Measurements from ENCODE around the gene TMEM129. TPM values are rescaled to one million over a fixed set of nuclear protein-coding genes. Genes with fewer than 3 reads are reported as not detected.

Gene TMEM129
- total RNA-seq, 2 donors from 2014 or later, result 73.7 to 81.7 TPM

GRCh38 chr4:1746919-1747602 is 25.9 kb upstream of the TMEM129 start:
- H3K4me3 ChIP-seq, result no peak overlapping the region
- peaks cover 4% of the 10 kb centered on the region for H3K27me3 ChIP-seq (replicated peaks; ENCODE audit: insufficient read depth)
- no peak for TF ChIP-seq POLR2AphosphoS5 (IDR thresholded peaks at IDR 0.05)
- 74% methylated on average over 25 of the region's 33 CpGs for WGBS
- H3K4me1 ChIP-seq (replicated peaks), result peaks cover 5% of the 10 kb centered on the region
- no peak for DNase-seq (ENCODE audit: low spot score)
- H3K9me3 ChIP-seq, result no peaks in the 10 kb centered on the region
- intact Hi-C loops (cut with DNase I), result loop anchor here (5.0 kb wide), 2 partner anchors 65 to 150 kb away; no protein-coding TSS in a partner anchor
- H3K27ac ChIP-seq, result no peak overlapping the region
- H3K36me3 ChIP-seq, result no peaks in the 10 kb centered on the region

- DNase-seq (ENCODE audit: low spot score), result peak; percentile 64
- intact Hi-C loops (cut with DNase I), result loop anchor here (5.0 kb wide), 2 partner anchors 66 to 151 kb away; no protein-coding TSS in a partner anchor
Observed at GRCh38 chr4:1746265-1746691, 25.2 kb upstream of the TMEM129 start.

GRCh38 chr4:1745697-1746096 is 24.6 kb upstream of the TMEM129 start:
- Histone ChIP-seq H3K27ac (no peak overlapping the region), H3K36me3 (no peaks in the 10 kb centered on the region), H3K9me3 (no peaks in the 10 kb centered on the region), H3K4me3 (no peak overlapping the region), H3K4me1 (replicated peaks) (peaks cover 5% of the 10 kb centered on the region), H3K27me3 (replicated peaks; ENCODE audit: insufficient read depth) (peaks cover 4% of the 10 kb centered on the region)
- intact Hi-C loops (cut with DNase I), result loop anchor here (5.0 kb wide), 2 partner anchors 67 to 152 kb away; no protein-coding TSS in a partner anchor
- TF ChIP-seq POLR2AphosphoS5 (IDR thresholded peaks at IDR 0.05) (no peak), CTCF (IDR thresholded peaks at IDR 0.05) (no peak), POLR2A (IDR thresholded peaks at IDR 0.05) (no peak)
- no peak for DNase-seq (ENCODE audit: low spot score)
- WGBS, result 94% methylated on average over 10 of the region's 12 CpGs

More at GRCh38 chr4:1746265-1746691, 25.2 kb upstream of the TMEM129 start:
- Histone ChIP-seq H3K9me3 (no peaks in the 10 kb centered on the region), H3K4me3 (no peak overlapping the region), H3K27ac (no peak overlapping the region), H3K36me3 (no peaks in the 10 kb centered on the region), H3K4me1 (replicated peaks) (peaks cover 5% of the 10 kb centered on the region), H3K27me3 (replicated peaks; ENCODE audit: insufficient read depth) (peaks cover 4% of the 10 kb centered on the region)
- TF ChIP-seq CTCF (IDR thresholded peaks at IDR 0.05) (peak; percentile 75 to 83 (median 76)), POLR2AphosphoS5 (IDR thresholded peaks at IDR 0.05) (no peak), POLR2A (IDR thresholded peaks at IDR 0.05) (no peak)
- WGBS, result 17% methylated on average over 9 of the region's 17 CpGs

- intact Hi-C loops (cut with DNase I), result loop anchor here (5.0 kb wide), 2 partner anchors 67 to 152 kb away; no protein-coding TSS in a partner anchor
- TF ChIP-seq POLR2A (IDR thresholded peaks at IDR 0.05) (no peak), CTCF (IDR thresholded peaks at IDR 0.05) (no peak), POLR2AphosphoS5 (IDR thresholded peaks at IDR 0.05) (no peak)
- H3K27ac ChIP-seq, result no peak overlapping the region
- no peaks in the 10 kb centered on the region for H3K36me3 ChIP-seq
- 91% methylated on average over 13 of the region's 13 CpGs for WGBS
- no peak overlapping the region for H3K4me3 ChIP-seq
- no peaks in the 10 kb centered on the region for H3K9me3 ChIP-seq
- H3K27me3 ChIP-seq (replicated peaks; ENCODE audit: insufficient read depth), result peaks cover 4% of the 10 kb centered on the region
- DNase-seq (ENCODE audit: low spot score), result no peak
- peaks cover 5% of the 10 kb centered on the region for H3K4me1 ChIP-seq (replicated peaks)
Observed at GRCh38 chr4:1745165-1745564, 24.0 kb upstream of the TMEM129 start.

GRCh38 chr4:1744552-1744951 is 23.4 kb upstream of the TMEM129 start:
- Histone ChIP-seq H3K36me3 (no peaks in the 10 kb centered on the region), H3K27me3 (replicated peaks; ENCODE audit: insufficient read depth) (peaks cover 4% of the 10 kb centered on the region), H3K27ac (no peak overlapping the region), H3K4me3 (no peak overlapping the region), H3K9me3 (no peaks in the 10 kb centered on the region), H3K4me1 (replicated peaks) (peaks cover 5% of the 10 kb centered on the region)
- TF ChIP-seq POLR2A (IDR thresholded peaks at IDR 0.05) (no peak), POLR2AphosphoS5 (IDR thresholded peaks at IDR 0.05) (no peak), CTCF (IDR thresholded peaks at IDR 0.05) (no peak)
- 88% methylated on average over 12 of the region's 14 CpGs for WGBS
- intact Hi-C loops (cut with DNase I), result no loop called here
- no peak for DNase-seq (ENCODE audit: low spot score)
